GM21367 (cell line): ENCODE data around the gene WDR81.
"Not testable (repeated sequence)": the region's sequence is repeated elsewhere in the genome, so short reads cannot be mapped to it uniquely, and the experiment has no call there.

Experiments
- ATAC-seq: cut with Tn5 transposase; IDR thresholded peaks from one replicate; pipeline ENCODE4 v1.9.1; 2021; ENCODE audit not compliant: unreplicated experiment

WDR81 gene

DNA sequence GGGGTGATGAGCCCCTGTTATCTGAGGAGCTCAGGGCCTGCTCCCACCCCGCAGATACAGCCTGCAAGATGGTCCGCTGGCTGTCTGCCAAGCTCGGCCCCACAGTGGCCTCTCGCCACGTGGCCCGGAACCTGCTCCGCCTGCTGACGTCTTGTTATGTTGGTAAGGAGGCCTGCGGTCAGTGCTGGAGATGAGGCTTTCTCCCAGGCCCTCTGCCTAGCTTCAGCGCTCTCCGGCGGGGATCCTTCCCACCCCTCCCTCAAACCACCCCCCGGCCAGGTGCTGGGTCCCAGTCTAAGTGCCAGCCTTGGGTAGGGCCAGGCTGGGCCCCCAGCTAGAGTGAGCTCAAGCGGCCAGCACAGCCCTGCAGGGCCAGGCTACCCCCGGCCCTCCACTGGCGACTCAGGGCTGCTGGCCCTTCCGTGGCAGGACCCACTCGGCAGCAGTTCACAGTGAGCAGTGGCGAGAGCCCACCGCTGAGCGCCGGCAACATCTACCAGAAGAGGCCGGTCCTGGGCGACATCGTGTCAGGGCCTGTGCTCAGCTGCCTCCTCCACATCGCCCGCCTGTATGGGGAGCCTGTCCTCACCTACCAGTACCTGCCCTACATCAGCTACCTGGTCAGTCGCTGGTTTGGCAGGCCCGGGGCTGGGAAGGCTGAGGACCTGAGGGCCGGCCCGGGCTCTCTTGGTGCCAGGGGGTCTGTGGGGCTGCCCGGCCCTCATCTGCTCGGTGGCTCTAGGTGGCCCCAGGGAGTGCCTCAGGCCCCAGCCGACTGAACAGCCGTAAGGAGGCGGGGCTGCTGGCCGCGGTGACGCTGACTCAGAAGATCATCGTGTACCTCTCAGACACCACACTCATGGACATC lies 6.1 kb downstream of the WDR81 start:
- ATAC-seq = no peak

- ATAC-seq = no peak
Observed at GRCh38 chr17:1731194-1731506, 6.6 kb downstream of the WDR81 start.

DNA sequence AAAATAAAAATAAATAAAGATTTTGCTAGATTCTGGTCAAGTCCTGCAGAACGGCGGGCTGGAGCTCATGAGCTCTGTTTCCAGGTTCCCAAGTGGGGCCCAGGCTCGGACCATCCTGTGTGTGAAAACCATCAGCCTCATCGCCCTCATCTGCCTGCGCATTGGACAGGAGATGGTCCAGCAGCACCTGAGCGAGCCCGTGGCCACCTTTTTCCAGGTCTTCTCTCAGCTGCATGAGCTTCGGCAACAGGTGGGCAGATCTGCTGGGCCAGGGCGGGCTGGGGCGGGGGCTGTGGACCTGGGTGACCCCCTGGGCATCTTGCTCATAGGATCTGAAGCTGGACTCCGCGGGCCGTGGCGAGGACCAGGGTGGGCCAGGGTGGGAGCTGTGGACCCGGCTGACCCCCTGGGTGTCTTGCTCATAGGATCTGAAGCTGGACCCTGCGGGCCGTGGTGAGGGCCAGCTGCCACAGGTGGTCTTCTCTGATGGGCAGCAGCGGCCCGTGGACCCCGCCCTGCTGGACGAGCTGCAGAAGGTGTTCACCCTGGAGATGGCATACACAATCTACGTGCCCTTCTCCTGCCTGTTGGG lies 7.8 kb downstream of the WDR81 start:
- ATAC-seq = no peak

- ATAC-seq = no peak
Observed at GRCh38 chr17:1732833-1733321, 8.4 kb downstream of the WDR81 start.

- ATAC-seq = no peak
Observed at GRCh38 chr17:1733759-1734158, 9.3 kb downstream of the WDR81 start.

DNA sequence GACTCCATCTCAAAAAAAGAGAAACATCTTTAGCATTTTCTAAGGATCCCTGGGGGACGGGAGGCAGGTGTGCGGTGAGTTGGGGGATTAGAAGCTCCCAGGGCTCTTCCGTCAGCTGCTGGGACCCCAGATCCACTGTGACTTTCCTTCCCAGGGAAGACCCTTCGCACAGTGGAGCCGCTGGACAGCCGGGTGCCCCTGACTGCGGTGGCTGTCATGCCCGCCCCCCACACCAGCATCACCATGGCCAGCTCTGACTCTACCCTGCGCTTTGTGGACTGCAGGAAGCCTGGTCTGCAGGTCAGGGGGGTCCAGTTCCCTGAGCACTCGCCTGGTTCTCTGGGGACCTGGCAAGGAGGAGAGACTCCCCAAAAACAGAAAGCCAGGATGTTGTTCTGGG lies 10.9 kb downstream of the WDR81 start:
- no peak for ATAC-seq

DNA sequence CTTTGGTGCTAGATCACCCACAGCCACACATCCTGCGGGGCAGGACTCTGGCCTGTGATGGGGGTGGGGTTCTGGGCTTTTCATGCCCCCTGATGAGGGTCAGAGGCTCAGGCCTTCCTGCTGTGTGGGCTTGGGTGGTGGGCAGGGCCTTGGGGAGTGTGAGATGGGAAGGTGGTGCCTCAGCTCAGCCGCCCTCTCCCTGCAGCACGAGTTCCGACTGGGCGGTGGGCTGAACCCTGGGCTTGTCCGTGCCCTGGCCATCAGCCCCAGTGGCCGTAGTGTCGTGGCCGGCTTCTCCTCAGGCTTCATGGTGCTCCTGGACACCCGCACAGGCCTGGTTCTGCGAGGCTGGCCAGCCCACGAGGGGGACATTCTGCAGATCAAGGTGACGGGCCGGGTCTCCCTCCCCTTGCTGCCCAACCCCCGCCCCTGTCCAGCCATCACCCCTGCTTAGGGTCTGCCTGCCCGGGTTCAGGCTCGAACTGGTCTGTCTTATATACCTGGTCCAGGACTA lies 11.4 kb downstream of the WDR81 start:
- ATAC-seq = no peak

DNA sequence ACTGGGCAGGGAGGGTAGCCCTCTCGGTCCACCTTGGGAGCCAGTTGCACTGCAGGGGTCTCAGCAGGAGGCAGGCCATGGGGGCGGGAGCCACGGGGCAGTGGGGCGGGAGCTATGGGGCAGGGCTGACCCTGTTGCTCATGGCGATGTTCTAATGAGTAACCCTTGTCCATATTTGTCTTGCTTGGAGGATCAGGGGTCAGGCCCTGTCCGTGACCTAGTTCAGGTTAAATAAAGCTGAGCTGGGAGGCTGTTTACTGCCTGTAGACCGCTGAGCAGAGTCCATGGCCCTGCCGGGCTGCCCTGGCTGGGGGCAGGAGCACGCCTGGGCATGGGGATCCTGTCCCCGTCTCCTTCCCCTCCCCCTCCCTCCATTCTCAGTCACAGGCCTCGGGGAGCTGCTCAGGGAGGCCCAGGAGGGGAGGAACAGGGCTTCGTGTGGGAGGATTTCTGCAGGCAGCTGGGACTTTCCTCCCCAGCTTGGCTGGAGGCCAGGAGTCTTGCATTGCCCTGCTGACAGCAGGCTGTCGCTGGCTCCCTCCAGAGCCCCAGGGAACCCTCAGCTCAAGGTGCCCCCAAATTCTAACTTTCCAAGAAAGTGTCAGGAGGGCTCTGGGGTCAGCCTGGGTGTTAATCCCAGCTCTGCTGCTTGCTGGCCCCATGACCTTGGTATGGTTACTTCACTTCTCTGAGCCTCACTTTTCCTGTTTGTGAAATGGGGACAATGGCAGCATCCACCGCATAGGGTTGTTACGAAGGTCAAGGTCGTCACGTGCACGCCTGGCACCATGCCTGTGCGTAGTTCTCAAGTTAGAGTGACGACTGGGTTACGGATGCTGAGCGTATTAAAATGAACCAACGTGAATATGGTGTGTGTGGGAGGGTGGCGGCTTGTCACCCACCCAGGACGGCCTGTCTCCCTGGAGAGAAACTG lies 12.1 kb downstream of the WDR81 start:
- no peak for ATAC-seq

DNA sequence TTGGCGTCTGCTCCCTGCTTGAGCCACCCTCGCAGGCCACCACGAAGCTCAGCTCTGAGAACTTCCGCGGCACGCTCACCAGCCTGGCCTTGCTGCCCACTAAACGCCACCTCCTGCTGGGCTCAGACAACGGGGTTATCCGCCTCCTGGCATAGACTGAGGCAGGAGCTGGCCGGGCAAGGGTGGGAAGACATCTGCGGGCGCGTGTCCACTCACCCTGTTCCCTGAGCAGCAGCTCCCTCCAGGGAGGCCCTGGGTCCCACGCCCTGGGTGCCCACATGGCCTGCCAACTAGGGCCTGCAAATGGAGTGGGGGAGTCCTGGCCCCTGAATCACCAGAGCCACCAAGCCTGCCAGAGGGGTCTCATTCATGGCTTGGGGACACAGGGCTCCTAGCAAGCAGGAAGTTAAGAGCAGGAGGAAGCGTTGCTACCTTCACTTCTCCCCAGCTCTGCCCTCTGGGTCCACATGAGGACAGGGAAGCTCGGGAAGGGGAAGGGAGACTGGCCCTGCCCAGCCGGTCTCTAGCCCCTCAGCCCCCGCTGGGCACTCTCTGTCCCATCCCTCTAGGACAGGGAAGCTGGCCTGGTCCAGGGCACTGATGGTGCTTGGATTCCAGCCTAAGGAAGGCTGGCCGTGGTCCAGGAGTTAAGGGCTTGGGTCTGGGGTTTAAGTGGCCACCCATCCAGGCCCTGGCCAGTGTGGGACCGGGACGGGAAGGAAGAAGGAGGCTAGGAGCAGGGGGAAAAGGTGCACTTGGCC lies 13.2 kb downstream of the WDR81 start:
- ATAC-seq = no peak

DNA sequence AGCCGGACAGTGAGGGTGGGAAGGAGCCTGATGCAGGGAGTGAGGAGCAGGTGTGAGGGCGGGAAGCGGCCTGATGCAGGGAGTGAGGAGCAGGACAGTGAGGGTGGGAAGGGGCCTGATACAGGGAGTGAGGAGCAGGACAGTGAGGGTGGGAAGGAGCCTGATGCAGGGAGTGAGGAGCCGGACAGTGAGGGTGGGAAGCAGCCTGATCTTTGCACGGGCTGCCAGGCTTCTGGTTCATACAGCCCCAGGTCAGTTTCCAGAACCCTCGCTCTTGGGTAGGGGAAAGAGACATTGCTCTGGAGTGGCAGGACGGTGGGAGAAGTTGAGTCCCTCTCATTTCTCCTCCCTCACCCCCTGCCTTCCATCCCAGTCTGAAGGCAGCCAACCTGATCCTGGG lies 17.4 kb downstream of the WDR81 start:
- ATAC-seq = not testable (repeated sequence)

DNA sequence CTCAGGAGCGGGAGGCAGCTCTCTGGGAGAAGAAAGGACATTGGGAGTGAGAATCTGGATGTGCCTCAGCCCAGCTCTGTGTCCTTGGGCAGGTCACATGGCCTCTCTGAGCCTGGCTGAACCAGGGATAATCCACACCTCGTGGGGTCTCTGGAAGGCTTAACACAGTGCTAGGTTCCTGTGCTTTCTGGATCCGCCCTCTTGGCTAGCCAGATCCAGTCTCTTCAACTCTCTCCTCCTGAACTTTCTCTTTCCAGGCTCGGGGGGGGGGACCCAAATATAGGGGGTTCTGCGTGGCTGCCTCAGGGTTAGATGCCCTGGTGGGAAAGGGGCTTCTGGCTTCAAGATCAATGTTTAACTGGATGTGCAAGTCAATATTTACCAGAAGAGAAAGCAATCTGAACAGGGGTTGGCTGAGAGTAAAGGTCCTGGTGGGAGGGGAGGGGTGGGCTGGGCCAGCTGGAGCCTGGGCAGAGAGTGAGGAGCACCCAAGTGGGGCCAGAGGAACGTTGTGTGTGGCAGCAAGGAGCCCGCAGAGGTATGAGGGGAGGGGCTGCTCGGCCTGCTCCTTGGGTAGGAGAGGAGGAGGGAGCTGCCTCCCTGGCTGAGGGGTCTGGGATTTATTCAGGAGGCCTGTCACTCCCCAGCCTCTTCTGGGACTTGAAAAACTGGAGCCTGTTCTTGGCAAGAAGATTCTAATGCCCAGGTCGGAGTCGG lies 18.0 kb downstream of the WDR81 start, which contains the start of gene SERPINF2:
TSS of gene SERPINF2 (plus strand) at position 501 of the 717 bp plus-strand sequence. CDS start 2,125 bp downstream, outside the sequence.
- no peak for ATAC-seq

DNA sequence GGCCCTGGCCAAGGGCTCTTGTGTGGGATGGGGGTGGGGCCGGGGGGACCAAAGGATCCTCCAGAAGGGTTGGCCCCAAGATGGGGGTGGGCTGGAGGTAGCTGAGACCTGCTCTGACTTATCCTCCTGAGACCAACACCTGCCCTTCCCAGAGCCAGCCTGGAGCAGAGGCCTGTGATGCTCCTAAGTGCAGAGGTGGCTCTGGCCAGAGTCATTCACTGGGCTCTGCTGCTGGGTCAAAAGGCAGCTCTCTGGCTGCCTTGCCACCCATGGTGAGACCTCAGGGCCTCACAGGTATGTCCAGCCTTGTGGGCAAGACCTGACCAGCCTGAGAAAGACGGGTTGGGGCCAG lies 18.6 kb downstream of the WDR81 start:
- ATAC-seq = no peak

DNA sequence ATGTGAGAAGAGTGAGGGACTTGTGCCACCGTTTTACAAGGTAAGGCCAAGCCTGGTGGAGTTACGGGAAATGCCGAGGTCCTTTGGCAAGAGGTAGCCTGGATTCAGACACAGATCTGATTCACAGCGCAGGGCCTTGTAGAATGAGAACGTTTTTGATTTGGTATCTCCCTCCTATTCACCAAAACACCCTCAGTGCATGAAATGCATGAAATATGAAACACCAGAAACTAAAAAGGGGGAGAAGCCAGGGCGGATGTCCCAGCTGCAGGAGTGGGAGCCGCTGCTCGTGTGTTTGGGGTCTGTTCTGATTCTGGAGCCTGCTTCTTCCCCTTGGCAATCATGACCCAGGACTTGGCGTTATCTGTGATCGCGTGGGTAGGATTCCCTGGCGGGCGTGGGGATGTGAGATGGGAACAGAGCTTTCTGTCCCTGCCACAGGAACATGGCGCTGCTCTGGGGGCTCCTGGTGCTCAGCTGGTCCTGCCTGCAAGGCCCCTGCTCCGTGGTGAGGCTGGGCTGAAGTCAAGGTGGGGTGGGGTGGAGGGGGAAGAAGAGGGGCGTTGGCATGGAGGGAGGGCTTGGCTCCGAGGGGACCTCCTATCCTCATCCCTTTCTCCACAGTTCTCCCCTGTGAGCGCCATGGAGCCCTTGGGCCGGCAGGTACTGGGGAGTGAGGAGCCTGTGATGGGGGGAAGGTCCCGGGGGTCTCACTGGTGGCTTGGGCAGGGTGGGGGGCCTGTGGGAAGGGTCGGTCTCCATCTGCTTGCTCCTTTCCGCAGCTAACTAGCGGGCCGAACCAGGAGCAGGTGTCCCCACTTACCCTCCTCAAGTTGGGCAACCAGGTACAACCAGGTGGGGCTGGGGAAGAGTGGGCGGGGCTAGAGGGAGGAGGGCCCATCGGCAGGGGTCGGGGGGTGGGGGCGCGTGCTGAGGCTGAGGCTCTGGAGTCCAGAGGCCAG lies 20.3 kb downstream of the WDR81 start:
- no peak for ATAC-seq

DNA sequence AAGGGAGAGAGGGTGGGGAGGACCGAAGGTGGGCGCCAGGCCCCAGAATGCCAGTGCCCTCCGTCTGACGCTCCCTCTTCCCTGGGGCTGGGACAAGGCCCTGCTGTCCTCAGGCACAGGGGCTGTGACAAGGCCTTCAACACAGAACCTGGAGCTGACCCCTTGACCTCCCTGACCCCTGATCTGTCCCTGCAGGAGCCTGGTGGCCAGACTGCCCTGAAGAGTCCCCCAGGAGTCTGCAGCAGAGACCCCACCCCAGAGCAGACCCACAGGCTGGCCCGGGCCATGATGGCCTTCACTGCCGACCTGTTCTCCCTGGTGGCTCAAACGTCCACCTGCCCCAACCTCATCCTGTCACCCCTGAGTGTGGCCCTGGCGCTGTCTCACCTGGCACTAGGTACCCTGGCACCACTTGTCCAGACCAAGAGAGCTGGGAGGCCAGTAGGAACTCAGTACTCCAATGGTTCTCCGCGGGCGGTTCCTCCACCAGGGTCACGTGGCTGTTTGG lies 21.1 kb downstream of the WDR81 start:
- ATAC-seq = no peak

GRCh38 chr17:1746975-1747543 lies 22.6 kb downstream of the WDR81 start:
- ATAC-seq = no peak

GRCh38 chr17:1750628-1751027 lies 26.1 kb downstream of the WDR81 start:
- no peak for ATAC-seq

- no peak for ATAC-seq
Observed at GRCh38 chr17:1752425-1753262, 28.1 kb downstream of the WDR81 start.
